Panc1 (cell line): Measurements from ENCODE around the gene CISTR. TPM values are rescaled to one million over a fixed set of nuclear protein-coding genes. Genes with fewer than 3 reads are reported as not detected.

Experiments
- ATAC-seq: fragments of 200-7000 bp; cut with Tn5 transposase; 2 replicates; pipeline ENCODE4 v1.9.1; 2020; ENCODE audit warnings: mild to moderate bottlenecking, moderate library complexity
- BruUV-seq: library from RNA; stranded (reverse); fragments of 400-500 nt; replicated peaks from 2 replicates; lab custom pipeline; 2021; lab: Mats Ljungman, UMichigan
- CTCF ChIA-PET: fragments of 300-600 bp; sonication (Branson Sonifier 250); formaldehyde crosslinking; loops from one replicate; lab custom pipeline; 2022; ENCODE audit warnings: antibody characterized with exemption; lab: Charles Lee
- POLR2A ChIA-PET: fragments of 300-600 bp; sonication (Branson Sonifier 250); formaldehyde crosslinking; loops from one replicate; lab custom pipeline; 2022; ENCODE audit warnings: antibody characterized with exemption; lab: Charles Lee
- DNase-seq: peaks from one replicate; pipeline ENCODE4 v3.0.0-alpha.2; 2010; ENCODE audit warnings: low read depth, low spot score
- H3K27ac ChIP-seq: 2 replicates; pipeline ENCODE4 v1.5.1; 2011; ENCODE audit warnings: mild to moderate bottlenecking, low read length, inconsistent platforms
- H3K27me3 ChIP-seq: fragments of 200-500 bp; sonication (Bioruptor generic); 2 replicates; pipeline ENCODE4 v1.6.0; 2014; ENCODE audit warnings: low read length, inconsistent platforms; ENCODE audit not compliant: control insufficient read depth, insufficient read depth
- H3K36me3 ChIP-seq: fragments of 200-500 bp; sonication (Bioruptor generic); 2 replicates; pipeline ENCODE4 v1.5.1; 2014; ENCODE audit warnings: inconsistent platforms, mild to moderate bottlenecking, low read length, moderate library complexity; ENCODE audit not compliant: control insufficient read depth, insufficient read depth
- H3K4me1 ChIP-seq: 2 replicates; pipeline ENCODE4 v1.5.1; 2011; ENCODE audit warnings: inconsistent platforms, mild to moderate bottlenecking, low read length, moderate library complexity; ENCODE audit not compliant: control insufficient read depth, insufficient read depth
- H3K4me3 ChIP-seq, 2 experiments: 2 replicates each; pipeline ENCODE4 v1.5.1; 2011 to 2012; ENCODE audit warnings: low read depth in 2 of 2, low read length in 2 of 2, mild to moderate bottlenecking in 2 of 2, inconsistent platforms in 1 of 2, moderate library complexity in 1 of 2
- H3K9me3 ChIP-seq: fragments of 200-500 bp; sonication (Bioruptor generic); 2 replicates; pipeline ENCODE4 v1.5.1; 2014; ENCODE audit warnings: low read depth, mild to moderate bottlenecking, inconsistent platforms, low read length, moderate library complexity; ENCODE audit not compliant: control insufficient read depth, insufficient read depth
- POLR2AphosphoS5 ChIP-seq: IDR thresholded peaks from 2 replicates; pipeline ENCODE4 v1.6.1; 2012; ENCODE audit warnings: mild to moderate bottlenecking, low read depth, low read length, moderate library complexity
- SIN3A ChIP-seq: IDR thresholded peaks from 2 replicates; pipeline ENCODE4 v1.6.1; 2012; ENCODE audit warnings: low read depth, mild to moderate bottlenecking, low read length, moderate library complexity, borderline replicate concordance; ENCODE audit not compliant: insufficient read depth
- TCF7L2 ChIP-seq: IDR thresholded peaks from 2 replicates; pipeline ENCODE4 v1.6.1; 2011; ENCODE audit warnings: mild to moderate bottlenecking, low read depth, low read length, inconsistent platforms
- in situ Hi-C: cut with HindIII; loops from 2 replicates; pipeline ENCODE4 v1.10.0; 2016; ENCODE audit warnings: low sequenced_read_pairs, low pct_unique_long_range_greater_than_20kb
- intact Hi-C: fragments of 100-400 bp; cut with micrococcal nuclease; formaldehyde crosslinking; loops from one replicate; pipeline ENCODE4 v1.10.0; 2022; ENCODE audit not compliant: unreplicated experiment
- total RNA-seq: library from RNA; stranded (reverse); gene quantifications from one replicate; pipeline ENCODE4 v1.2.1, GENCODE V29; 2021; ENCODE audit not compliant: unreplicated experiment
- TF ChIP-seq, protein P1 (sequence below), 2 experiments: IDR thresholded peaks; 2 replicates each; pipeline ENCODE4 v1.6.1; 2011 to 2012; ENCODE audit warnings: low read depth in 2 of 2, control low read depth in 1 of 2, low read length in 1 of 2, mild to moderate bottlenecking in 1 of 2, moderate library complexity in 1 of 2; ENCODE audit not compliant: insufficient read depth in 1 of 2
- TF ChIP-seq, protein P2 (sequence below): fragments of 450-650 bp; IDR thresholded peaks from 2 replicates; pipeline ENCODE4 v1.5.1; 2017; ENCODE audit warnings: mild to moderate bottlenecking

Gene CISTR
- total RNA-seq, 1 experiment from 2014 or later: not detected

DNA sequence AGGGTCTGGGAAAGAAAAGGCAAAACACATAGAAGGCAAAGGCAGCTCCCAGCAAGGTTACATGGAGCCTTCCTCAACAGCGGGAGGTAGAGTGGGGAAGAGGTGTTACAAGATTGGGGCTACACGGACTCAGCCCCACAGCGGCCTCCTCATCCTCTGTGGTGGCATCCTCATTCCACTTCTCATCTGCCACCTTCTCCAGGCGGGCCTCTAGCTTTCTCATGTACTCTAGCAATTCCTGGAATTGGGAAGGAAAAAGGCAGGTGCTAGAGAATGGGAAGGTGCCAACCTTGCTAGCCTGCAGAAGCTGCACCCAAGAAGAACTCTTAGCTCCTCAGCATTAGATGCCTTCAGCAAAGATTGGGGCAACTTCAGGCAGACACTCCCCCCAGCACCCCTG lies 37.8 kb downstream of the CISTR start:
- ATAC-seq (no peak), DNase-seq (no peak)
- intact Hi-C loops: no loop called here
- Histone ChIP-seq H3K27me3 (no peaks in the 10 kb centered on the region), H3K4me1 (no peaks in the 10 kb centered on the region), H3K9me3 (no peaks in the 10 kb centered on the region), H3K27ac (no peak overlapping the region), H3K4me3 (no peak overlapping the region), H3K36me3 (no peaks in the 10 kb centered on the region)
- BruUV-seq: no TSS peak
- TF ChIP-seq POLR2AphosphoS5 (no peak), SIN3A (no peak), TCF7L2 (no peak)
- TF ChIP-seq, protein P1, sequence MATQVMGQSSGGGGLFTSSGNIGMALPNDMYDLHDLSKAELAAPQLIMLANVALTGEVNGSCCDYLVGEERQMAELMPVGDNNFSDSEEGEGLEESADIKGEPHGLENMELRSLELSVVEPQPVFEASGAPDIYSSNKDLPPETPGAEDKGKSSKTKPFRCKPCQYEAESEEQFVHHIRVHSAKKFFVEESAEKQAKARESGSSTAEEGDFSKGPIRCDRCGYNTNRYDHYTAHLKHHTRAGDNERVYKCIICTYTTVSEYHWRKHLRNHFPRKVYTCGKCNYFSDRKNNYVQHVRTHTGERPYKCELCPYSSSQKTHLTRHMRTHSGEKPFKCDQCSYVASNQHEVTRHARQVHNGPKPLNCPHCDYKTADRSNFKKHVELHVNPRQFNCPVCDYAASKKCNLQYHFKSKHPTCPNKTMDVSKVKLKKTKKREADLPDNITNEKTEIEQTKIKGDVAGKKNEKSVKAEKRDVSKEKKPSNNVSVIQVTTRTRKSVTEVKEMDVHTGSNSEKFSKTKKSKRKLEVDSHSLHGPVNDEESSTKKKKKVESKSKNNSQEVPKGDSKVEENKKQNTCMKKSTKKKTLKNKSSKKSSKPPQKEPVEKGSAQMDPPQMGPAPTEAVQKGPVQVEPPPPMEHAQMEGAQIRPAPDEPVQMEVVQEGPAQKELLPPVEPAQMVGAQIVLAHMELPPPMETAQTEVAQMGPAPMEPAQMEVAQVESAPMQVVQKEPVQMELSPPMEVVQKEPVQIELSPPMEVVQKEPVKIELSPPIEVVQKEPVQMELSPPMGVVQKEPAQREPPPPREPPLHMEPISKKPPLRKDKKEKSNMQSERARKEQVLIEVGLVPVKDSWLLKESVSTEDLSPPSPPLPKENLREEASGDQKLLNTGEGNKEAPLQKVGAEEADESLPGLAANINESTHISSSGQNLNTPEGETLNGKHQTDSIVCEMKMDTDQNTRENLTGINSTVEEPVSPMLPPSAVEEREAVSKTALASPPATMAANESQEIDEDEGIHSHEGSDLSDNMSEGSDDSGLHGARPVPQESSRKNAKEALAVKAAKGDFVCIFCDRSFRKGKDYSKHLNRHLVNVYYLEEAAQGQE (IDR thresholded peaks at IDR 0.05; ENCODE audit: insufficient read depth in 1 of 2, low read depth in 2 of 2, low read length in 1 of 2): no peak
- TF ChIP-seq, protein P2, sequence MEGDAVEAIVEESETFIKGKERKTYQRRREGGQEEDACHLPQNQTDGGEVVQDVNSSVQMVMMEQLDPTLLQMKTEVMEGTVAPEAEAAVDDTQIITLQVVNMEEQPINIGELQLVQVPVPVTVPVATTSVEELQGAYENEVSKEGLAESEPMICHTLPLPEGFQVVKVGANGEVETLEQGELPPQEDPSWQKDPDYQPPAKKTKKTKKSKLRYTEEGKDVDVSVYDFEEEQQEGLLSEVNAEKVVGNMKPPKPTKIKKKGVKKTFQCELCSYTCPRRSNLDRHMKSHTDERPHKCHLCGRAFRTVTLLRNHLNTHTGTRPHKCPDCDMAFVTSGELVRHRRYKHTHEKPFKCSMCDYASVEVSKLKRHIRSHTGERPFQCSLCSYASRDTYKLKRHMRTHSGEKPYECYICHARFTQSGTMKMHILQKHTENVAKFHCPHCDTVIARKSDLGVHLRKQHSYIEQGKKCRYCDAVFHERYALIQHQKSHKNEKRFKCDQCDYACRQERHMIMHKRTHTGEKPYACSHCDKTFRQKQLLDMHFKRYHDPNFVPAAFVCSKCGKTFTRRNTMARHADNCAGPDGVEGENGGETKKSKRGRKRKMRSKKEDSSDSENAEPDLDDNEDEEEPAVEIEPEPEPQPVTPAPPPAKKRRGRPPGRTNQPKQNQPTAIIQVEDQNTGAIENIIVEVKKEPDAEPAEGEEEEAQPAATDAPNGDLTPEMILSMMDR: no peak
- in situ Hi-C loops: no loop called here
- CTCF ChIA-PET: no interaction called here
- POLR2A ChIA-PET: interaction anchor here (0.5 kb wide), 1 partner anchor 633 kb away, joined by 4 read pairs; no protein-coding TSS in a partner anchor

DNA sequence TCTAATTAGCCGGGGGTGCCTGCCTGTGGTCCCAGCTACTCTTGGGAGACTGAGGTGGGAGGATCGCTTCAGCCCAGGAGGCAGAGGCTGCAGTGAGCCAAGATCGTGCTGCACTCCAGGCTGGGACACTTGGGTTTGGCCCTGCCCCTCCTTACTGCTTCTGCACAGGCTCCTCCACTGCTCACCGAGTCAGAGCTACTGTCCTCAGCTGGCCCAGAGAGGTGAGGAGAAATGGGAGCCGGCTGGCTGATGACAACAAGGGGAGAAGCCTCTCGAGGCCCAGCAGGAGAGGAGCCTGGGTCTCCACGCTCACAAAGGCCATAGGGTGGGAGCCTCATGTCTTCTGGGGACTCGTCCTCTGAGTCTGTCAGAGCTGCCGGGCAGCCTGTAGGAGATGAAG lies 38.3 kb downstream of the CISTR start:
- Histone ChIP-seq H3K4me1 (no peaks in the 10 kb centered on the region), H3K36me3 (no peaks in the 10 kb centered on the region), H3K27me3 (no peaks in the 10 kb centered on the region), H3K27ac (no peak overlapping the region), H3K4me3 (no peak overlapping the region), H3K9me3 (no peaks in the 10 kb centered on the region)
- BruUV-seq: no TSS peak
- in situ Hi-C loops: no loop called here
- TF ChIP-seq POLR2AphosphoS5 (no peak), SIN3A (no peak), TCF7L2 (no peak)
- TF ChIP-seq, protein P1 (IDR thresholded peaks at IDR 0.05; ENCODE audit: insufficient read depth in 1 of 2, low read depth in 2 of 2, low read length in 1 of 2): no peak
- TF ChIP-seq, protein P2: no peak
- ChIA-PET POLR2A (interaction anchor here (0.5 kb wide), 1 partner anchor 633 kb away, joined by 4 read pairs; no protein-coding TSS in a partner anchor), CTCF (no interaction called here)
- intact Hi-C loops: no loop called here
- ATAC-seq: 0 out of 2 replicates have a peak, but pooled peaks have one; percentile 26
- DNase-seq: no peak
